HCT116 (cell line): ENCODE data around the gene EHBP1.

Source experiments
- EZH2 ChIP-seq: fragments of 200-600 bp; sonication (generic); IDR thresholded peaks from 2 replicates; pipeline ENCODE4 v1.6.1; 2017; ENCODE audit warnings: antibody characterized with exemption, mixed run types
- RAD21 ChIP-seq: IDR thresholded peaks from 2 replicates; pipeline ENCODE4 v1.6.1; 2012; ENCODE audit warnings: low read depth, mild to moderate bottlenecking
- ZNF274 ChIP-seq: fragments of 200-500 bp; sonication (Bioruptor generic); IDR thresholded peaks from 2 replicates; pipeline ENCODE4 v1.6.1; 2014; ENCODE audit warnings: mild to moderate bottlenecking, low read depth, low read length, inconsistent platforms
- TF ChIP-seq, protein P1 (sequence below), 3 experiments: fragments of 200-600 bp in 1 of 3; sonication (generic) in 1 of 3; IDR thresholded peaks in 2 of 3; conservative IDR thresholded peaks in 1 of 3; 2 replicates each; pipeline ENCODE4 v1.5.1; 2012 to 2017; ENCODE audit warnings: low read depth in 2 of 3, low read length in 2 of 3, antibody characterized with exemption in 1 of 3, borderline replicate concordance in 1 of 3, control low read depth in 1 of 3, mild to moderate bottlenecking in 1 of 3, mixed read lengths in 1 of 3, mixed run types in 1 of 3, moderate library complexity in 1 of 3; ENCODE audit not compliant: insufficient read depth in 1 of 3

DNA sequence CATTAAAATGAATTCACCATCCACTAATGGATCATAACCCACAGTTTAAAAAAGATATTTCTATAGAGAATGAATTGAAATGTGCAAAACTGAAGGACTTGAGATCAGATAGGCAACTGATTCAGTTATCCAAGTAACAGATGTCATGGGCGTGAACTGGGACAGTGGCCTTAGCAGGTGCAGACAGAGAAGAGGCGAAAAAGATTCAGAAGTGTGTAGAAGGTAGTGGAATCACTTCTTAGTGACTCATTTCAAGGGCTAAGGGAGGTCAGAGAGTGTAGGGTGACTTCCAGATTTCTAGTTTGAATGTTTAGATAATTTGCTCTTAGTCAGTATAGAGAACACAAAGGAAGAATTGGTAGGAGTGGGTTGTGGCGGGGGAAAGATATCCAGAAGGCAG is 79.7 kb downstream of the EHBP1 start:
- TF ChIP-seq, protein P1, sequence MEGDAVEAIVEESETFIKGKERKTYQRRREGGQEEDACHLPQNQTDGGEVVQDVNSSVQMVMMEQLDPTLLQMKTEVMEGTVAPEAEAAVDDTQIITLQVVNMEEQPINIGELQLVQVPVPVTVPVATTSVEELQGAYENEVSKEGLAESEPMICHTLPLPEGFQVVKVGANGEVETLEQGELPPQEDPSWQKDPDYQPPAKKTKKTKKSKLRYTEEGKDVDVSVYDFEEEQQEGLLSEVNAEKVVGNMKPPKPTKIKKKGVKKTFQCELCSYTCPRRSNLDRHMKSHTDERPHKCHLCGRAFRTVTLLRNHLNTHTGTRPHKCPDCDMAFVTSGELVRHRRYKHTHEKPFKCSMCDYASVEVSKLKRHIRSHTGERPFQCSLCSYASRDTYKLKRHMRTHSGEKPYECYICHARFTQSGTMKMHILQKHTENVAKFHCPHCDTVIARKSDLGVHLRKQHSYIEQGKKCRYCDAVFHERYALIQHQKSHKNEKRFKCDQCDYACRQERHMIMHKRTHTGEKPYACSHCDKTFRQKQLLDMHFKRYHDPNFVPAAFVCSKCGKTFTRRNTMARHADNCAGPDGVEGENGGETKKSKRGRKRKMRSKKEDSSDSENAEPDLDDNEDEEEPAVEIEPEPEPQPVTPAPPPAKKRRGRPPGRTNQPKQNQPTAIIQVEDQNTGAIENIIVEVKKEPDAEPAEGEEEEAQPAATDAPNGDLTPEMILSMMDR (IDR thresholded peaks at IDR 0.05 in 2 of 3, conservative IDR thresholded peaks at IDR 0.05 in 1 of 3; ENCODE audit: borderline replicate concordance in 1 of 3, insufficient read depth in 1 of 3, low read depth in 2 of 3, low read length in 2 of 3), result no peak
- TF ChIP-seq EZH2 (no peak), ZNF274 (no peak), RAD21 (no peak)
